Peyer's patch (tissue), 4 donors: ENCODE results near the gene ZNF783. TPM values are rescaled to one million over a fixed set of nuclear protein-coding genes. Genes with fewer than 3 reads are reported as not detected.
"Not testable (repeated sequence)": the region's sequence is repeated elsewhere in the genome, so short reads cannot be mapped to it uniquely, and the experiment has no call there.

ENCODE experiments used
- DNase-seq, 3 donors: peaks; one replicate each; pipeline ENCODE4 v3.0.0-alpha.2; 2017 to 2019
- H3K27ac ChIP-seq, 4 donors: fragments of 200-600 bp; sonication (generic); one replicate each; pipeline ENCODE4 v1.5.1; 2016 to 2019
- H3K27me3 ChIP-seq, 2 donors: fragments of 200-600 bp; sonication (generic); one replicate each; pipeline ENCODE4 v1.5.1; 2019
- H3K36me3 ChIP-seq, 3 donors: fragments of 200-600 bp; sonication (generic); one replicate each; pipeline ENCODE4 v1.5.1; 2016 to 2019
- H3K4me1 ChIP-seq, 4 donors: fragments of 200-600 bp; sonication (generic); one replicate each; pipeline ENCODE4 v1.5.1; 2016 to 2019
- H3K4me3 ChIP-seq, 4 donors: fragments of 200-600 bp; sonication (generic); 1 replicate in 3 of 4; 2 replicates in 1 of 4; pipeline ENCODE4 v1.5.1; 2016 to 2019; ENCODE audit warnings: mild to moderate bottlenecking in 1 of 4
- H3K9me3 ChIP-seq, 4 donors: fragments of 200-600 bp; sonication (generic); one replicate each; pipeline ENCODE4 v1.5.1; 2016 to 2019; ENCODE audit warnings: mild to moderate bottlenecking in 1 of 4
- POLR2A ChIP-seq, 2 donors: fragments of 450-650 bp; IDR thresholded peaks; one replicate each; pipeline ENCODE4 v1.5.1; 2017; ENCODE audit warnings: antibody characterized with exemption in 2 of 2, mild to moderate bottlenecking in 2 of 2, moderate library complexity in 2 of 2
- total RNA-seq, 4 donors: library from RNA; depleted of rRNA; stranded (reverse); fragments of >200 nt; gene quantifications; one replicate each; pipeline ENCODE4 v1.1.0, GENCODE V29; 2016
- TF ChIP-seq, protein P1 (sequence below), 6 experiments: fragments of 450-650 bp in 4 of 6; fragments of 200-600 bp in 2 of 6; sonication (generic) in 1 of 6; IDR thresholded peaks; one replicate each; pipeline ENCODE4 v1.5.1; 2017 to 2019; ENCODE audit warnings: antibody characterized with exemption in 6 of 6, mild to moderate bottlenecking in 3 of 6, moderate library complexity in 1 of 6

ZNF783 gene
- total RNA-seq, 4 donors from 2014 or later: 10.7 to 86.6 (median 24.9) TPM

DNA sequence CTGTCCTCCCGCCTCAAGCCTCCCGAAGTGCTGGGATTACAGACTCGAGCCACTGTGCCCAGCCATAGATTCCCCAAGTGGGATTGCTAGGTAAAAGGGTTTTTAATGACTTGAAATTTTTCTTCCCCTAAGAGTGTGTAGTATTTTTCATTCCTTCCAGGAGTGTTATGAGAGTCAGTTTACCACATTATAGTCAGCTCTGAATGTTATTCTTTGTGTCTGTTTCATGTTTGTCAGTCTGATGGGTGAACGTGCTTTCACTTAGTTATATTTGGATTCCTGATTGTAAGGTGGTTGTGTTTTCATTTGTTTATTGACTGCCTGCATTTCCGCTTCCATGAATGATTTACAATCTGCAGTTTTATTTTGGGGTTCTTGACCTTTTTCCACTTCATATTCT is 16.3 kb upstream of the ZNF783 start:
- Histone ChIP-seq H3K4me3 (no peak overlapping the region), H3K9me3 (no peaks in the 10 kb centered on the region), H3K27me3 (no peaks in the 10 kb centered on the region), H3K4me1 (peaks cover 0 to 9% (median 1%) of the 10 kb centered on the region in 4 donors), H3K27ac (no peak overlapping the region), H3K36me3 (peaks cover 0 to 9% (median 0%) of the 10 kb centered on the region in 3 donors)
- no peak for TF ChIP-seq POLR2A (IDR thresholded peaks at IDR 0.05)
- DNase-seq: no peak

DNA sequence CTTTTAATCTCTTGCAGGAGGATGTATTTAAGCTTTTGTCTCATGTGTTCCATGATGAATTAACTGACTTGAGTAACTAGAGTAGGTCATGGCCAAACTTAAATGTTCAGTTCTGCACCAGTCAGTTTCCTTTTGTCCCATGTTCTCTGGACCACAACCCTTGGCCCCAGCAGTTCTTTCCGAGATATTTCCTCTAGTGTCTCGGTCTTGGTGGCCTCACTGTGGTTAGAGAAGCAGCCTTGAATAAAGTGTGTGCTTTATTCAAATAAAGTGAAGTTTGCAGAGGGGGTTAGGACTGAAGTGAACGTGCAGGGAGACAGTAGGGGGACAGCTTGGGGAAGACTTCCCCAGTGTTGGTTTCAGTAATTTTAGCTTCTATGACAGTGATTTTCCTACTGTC is 13.2 kb upstream of the ZNF783 start:
- no peaks in the 10 kb centered on the region for H3K9me3 ChIP-seq
- H3K27ac ChIP-seq: no peak overlapping the region
- DNase-seq: no peak
- H3K4me1 ChIP-seq: no peaks in the 10 kb centered on the region
- TF ChIP-seq, protein P1, sequence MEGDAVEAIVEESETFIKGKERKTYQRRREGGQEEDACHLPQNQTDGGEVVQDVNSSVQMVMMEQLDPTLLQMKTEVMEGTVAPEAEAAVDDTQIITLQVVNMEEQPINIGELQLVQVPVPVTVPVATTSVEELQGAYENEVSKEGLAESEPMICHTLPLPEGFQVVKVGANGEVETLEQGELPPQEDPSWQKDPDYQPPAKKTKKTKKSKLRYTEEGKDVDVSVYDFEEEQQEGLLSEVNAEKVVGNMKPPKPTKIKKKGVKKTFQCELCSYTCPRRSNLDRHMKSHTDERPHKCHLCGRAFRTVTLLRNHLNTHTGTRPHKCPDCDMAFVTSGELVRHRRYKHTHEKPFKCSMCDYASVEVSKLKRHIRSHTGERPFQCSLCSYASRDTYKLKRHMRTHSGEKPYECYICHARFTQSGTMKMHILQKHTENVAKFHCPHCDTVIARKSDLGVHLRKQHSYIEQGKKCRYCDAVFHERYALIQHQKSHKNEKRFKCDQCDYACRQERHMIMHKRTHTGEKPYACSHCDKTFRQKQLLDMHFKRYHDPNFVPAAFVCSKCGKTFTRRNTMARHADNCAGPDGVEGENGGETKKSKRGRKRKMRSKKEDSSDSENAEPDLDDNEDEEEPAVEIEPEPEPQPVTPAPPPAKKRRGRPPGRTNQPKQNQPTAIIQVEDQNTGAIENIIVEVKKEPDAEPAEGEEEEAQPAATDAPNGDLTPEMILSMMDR (IDR thresholded peaks at IDR 0.05): no peak
- no peaks in the 10 kb centered on the region for H3K27me3 ChIP-seq
- no peak overlapping the region for H3K4me3 ChIP-seq
- H3K36me3 ChIP-seq: peaks cover 0 to 39% (median 0%) of the 10 kb centered on the region in 3 donors

DNA sequence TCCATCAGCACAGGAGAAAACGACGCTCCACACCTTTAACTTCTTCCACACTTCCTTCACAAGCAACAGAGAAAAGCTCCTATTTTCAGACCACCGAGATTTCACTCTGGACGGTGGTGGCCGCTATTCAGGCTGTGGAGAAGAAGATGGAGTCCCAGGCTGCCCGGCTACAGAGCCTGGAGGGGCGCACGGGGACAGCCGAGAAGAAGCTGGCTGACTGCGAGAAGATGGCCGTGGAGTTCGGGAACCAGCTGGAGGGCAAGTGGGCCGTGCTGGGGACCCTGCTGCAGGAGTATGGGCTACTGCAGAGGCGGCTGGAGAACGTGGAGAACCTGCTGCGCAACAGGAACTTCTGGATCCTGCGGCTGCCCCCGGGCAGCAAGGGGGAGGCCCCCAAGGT is 11.8 kb upstream of the ZNF783 start:
- H3K27me3 ChIP-seq, H3K27ac ChIP-seq, H3K4me1 ChIP-seq, H3K4me3 ChIP-seq, H3K9me3 ChIP-seq: not testable (repeated sequence)
- DNase-seq: peak in 1 of 3 donors; percentile 31
- H3K36me3 ChIP-seq: peaks cover 0 to 53% (median 0%) of the 10 kb centered on the region in 3 donors

DNA sequence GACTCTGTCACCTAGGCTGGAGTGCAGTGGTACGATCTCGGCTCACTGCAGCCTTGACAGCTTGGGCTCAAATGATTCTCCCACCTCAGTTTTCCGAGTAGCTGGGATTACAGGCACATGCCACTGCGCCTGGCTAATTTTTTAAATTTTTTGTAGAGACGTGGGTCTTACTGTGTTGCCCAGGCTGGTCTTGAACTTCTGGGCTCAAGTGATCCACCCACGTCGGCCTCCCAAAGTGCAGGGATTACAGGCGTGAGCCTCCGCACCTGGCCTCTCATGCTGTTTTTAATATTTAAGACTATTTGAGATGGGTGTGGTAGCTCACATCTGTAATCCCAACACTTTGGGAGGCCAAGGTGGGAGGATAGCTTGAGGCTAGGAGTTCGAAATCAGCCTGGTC is 10.5 kb upstream of the ZNF783 start:
- H3K36me3 ChIP-seq: peaks cover 0 to 65% (median 0%) of the 10 kb centered on the region in 3 donors
- DNase-seq: peak in 1 of 3 donors; percentile 26
- not testable (repeated sequence) for H3K27ac ChIP-seq, H3K4me1 ChIP-seq, H3K4me3 ChIP-seq, H3K27me3 ChIP-seq, H3K9me3 ChIP-seq

DNA sequence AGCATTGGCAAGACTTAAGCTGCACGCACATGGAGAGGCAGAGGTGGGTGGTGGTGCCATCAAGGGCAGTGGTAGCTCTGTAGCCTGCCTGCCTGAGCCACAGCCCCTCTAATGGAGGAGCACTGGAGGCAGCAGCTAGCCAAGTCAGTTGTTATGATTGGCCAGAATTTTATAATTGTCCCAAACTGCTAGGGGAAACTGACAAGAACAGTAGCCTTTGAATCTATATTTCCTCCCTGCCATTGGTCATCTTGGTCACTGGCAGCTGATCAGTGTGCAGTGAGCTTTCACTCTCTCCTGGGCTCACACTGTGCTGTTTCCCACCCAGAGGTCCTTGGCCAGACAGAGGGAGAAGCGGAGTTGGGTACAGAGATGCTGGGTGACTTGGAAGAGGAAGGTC is 9.6 kb upstream of the ZNF783 start:
- no peak for DNase-seq
- Histone ChIP-seq H3K4me1 (no peaks in the 10 kb centered on the region), H3K27me3 (no peaks in the 10 kb centered on the region), H3K9me3 (no peaks in the 10 kb centered on the region), H3K4me3 (no peak overlapping the region), H3K36me3 (peaks cover 0 to 65% (median 0%) of the 10 kb centered on the region in 3 donors), H3K27ac (no peak overlapping the region)
- no peak for TF ChIP-seq POLR2A (IDR thresholded peaks at IDR 0.05)
- TF ChIP-seq, protein P1 (IDR thresholded peaks at IDR 0.05): no peak

DNA sequence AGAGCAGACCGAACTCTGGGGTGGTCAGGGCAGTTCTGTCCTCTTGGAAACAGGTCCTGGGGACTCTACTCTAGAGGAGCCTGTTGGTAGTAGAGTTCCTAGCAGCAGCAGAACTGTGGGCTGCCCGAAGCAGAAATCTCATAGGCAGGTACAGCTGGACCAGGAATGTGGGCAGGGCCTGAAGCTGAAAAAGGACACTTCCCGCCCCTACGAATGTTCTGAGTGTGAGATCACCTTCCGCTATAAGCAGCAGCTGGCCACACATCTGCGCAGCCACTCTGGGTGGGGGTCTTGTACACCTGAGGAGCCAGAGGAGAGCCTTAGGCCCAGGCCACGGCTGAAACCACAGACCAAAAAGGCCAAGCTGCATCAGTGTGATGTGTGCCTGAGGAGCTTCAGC is 8.3 kb upstream of the ZNF783 start:
- no peaks in the 10 kb centered on the region for H3K27me3 ChIP-seq
- no peak for DNase-seq
- peaks cover 0 to 65% (median 0%) of the 10 kb centered on the region in 3 donors for H3K36me3 ChIP-seq
- H3K9me3 ChIP-seq: no peaks in the 10 kb centered on the region
- no peaks in the 10 kb centered on the region for H3K4me1 ChIP-seq
- no peak overlapping the region for H3K4me3 ChIP-seq
- no peak for TF ChIP-seq POLR2A (IDR thresholded peaks at IDR 0.05)
- TF ChIP-seq, protein P1 (IDR thresholded peaks at IDR 0.05): no peak
- H3K27ac ChIP-seq: no peak overlapping the region

DNA sequence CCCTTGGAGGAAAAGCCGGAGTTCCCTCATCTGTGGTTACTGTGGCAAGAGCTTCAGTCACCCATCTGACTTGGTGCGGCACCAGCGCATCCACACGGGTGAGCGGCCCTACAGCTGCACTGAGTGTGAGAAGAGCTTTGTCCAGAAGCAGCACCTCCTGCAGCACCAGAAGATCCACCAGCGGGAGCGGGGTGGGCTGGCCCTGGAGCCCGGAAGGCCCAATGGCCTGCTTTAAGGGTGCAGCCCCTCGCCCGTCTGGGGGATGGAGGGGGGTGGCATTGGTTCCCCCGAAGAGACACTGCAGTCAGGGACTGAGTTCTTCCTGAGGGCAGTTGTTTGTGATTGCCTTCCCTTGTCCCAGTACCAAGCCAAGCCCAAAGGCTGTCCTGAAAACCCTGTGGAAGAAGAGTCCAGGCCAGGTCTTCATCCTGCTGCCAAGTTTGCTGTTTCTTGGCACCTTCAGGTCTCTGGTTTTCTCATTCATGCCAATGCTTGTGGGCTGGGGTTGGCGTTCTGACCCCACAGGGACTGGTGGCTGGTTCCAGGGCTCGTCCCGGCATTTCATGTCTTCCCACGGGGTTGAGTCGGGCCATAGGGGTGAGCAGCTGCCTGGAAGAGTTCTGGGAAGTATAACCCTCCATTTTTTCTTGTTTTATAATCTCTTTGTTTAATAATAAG is 7.7 kb upstream of the ZNF783 start:
- peaks cover 0 to 65% (median 0%) of the 10 kb centered on the region in 3 donors for H3K36me3 ChIP-seq

More for the DNA sequence above, 7.7 kb upstream of the ZNF783 start:
- DNase-seq: peak in 1 of 3 donors; percentile 43
- TF ChIP-seq, protein P1 (IDR thresholded peaks at IDR 0.05): no peak
- no peak for TF ChIP-seq POLR2A (IDR thresholded peaks at IDR 0.05)
- H3K27me3 ChIP-seq: no peaks in the 10 kb centered on the region
- H3K4me1 ChIP-seq: no peaks in the 10 kb centered on the region
- H3K4me3 ChIP-seq: no peak overlapping the region
- no peak overlapping the region for H3K27ac ChIP-seq
- no peaks in the 10 kb centered on the region for H3K9me3 ChIP-seq
